ENCODE data around the gene ZNF407.

DNA sequence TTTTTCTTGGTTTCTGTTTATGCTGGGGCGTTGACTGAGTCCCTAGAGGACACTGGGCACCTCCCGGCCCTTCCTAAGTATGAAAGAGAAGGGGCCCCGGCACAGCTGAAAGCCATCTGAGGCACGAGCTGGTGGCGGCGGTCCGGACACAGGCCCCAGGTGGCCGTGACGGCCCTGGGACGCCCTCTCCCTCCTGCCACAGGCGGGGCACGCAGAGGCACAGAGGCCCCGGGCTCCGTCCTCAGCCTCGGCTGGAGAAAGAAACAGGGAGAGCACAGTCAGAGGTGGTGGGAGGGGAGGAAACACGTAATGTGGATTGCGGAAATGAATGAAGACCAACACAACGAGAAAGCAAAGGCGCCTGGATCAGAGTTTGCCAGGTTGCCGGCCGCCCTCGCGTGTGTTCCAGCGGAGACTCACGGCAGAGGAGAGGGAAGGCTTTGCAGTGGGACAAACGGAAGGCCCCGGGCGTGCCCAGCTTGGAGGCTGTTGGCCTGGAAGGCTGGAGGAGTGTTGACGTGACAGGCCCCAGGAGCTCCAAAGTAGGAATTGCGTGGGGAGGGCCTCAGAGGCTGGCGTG is 492.2 kb downstream of the ZNF407 start:
- TF ChIP-seq, protein P1, sequence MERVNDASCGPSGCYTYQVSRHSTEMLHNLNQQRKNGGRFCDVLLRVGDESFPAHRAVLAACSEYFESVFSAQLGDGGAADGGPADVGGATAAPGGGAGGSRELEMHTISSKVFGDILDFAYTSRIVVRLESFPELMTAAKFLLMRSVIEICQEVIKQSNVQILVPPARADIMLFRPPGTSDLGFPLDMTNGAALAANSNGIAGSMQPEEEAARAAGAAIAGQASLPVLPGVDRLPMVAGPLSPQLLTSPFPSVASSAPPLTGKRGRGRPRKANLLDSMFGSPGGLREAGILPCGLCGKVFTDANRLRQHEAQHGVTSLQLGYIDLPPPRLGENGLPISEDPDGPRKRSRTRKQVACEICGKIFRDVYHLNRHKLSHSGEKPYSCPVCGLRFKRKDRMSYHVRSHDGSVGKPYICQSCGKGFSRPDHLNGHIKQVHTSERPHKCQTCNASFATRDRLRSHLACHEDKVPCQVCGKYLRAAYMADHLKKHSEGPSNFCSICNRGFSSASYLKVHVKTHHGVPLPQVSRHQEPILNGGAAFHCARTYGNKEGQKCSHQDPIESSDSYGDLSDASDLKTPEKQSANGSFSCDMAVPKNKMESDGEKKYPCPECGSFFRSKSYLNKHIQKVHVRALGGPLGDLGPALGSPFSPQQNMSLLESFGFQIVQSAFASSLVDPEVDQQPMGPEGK (CRISPR knock-in tag; IDR thresholded peaks at IDR 0.05; ENCODE audit: borderline replicate concordance), result no peak
- TF ChIP-seq BACH2 (CRISPR knock-in tag; IDR thresholded peaks at IDR 0.05; ENCODE audit: borderline replicate concordance) (no peak), ISL1 (CRISPR knock-in tag; IDR thresholded peaks at IDR 0.05) (no peak), ZNF565 (CRISPR knock-in tag; conservative IDR thresholded peaks at IDR 0.05; ENCODE audit: low read depth) (no peak)
